Measurements from ENCODE around the gene ALMS1. TPM values are rescaled to one million over a fixed set of nuclear protein-coding genes. Genes with fewer than 3 reads are reported as not detected.
A peak's percentile ranks its signal among the peaks of the same experiment; 100 is the strongest.

Gene ALMS1
- total and polyA plus RNA-seq, 9 of the 15 experiments (the other 6 are each of a cell fraction or from before 2014, with no cell fraction given), result 1.4 to 26.3 (median 13.6) TPM

DNA sequence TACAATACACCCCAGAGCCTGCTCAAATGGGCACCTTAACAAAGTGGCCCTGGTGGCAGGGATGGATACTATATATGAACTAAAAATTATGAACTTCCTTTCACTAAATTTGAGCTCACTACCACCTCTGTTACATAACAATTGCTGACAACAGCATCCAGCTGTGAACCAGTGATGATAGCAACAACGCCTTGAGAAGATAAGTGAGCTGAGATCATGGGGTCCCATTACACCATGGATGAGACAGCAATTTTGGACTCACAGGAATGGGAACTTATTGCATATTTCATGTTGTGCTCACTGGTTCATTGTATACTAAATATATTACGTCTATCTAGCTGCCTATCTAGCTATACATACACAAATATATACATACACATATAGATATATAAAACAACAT lies 16.9 kb upstream of the ALMS1 start (continued):
- TF ChIP-seq, protein P1, sequence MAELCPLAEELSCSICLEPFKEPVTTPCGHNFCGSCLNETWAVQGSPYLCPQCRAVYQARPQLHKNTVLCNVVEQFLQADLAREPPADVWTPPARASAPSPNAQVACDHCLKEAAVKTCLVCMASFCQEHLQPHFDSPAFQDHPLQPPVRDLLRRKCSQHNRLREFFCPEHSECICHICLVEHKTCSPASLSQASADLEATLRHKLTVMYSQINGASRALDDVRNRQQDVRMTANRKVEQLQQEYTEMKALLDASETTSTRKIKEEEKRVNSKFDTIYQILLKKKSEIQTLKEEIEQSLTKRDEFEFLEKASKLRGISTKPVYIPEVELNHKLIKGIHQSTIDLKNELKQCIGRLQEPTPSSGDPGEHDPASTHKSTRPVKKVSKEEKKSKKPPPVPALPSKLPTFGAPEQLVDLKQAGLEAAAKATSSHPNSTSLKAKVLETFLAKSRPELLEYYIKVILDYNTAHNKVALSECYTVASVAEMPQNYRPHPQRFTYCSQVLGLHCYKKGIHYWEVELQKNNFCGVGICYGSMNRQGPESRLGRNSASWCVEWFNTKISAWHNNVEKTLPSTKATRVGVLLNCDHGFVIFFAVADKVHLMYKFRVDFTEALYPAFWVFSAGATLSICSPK (IDR thresholded peaks at IDR 0.05; ENCODE audit: borderline replicate concordance), result no peak
- TF ChIP-seq CTBP1 (IDR thresholded peaks at IDR 0.05; ENCODE audit: borderline replicate concordance) (peak; percentile 54; the same call in 1 of the 2 replicates), C11orf30 (IDR thresholded peaks at IDR 0.05; ENCODE audit: low read depth) (peak; percentile 95), HNRNPH1 (optimal IDR thresholded peaks at IDR 0.05; ENCODE audit: low read depth, low read length) (no peak), RBM39 (optimal IDR thresholded peaks at IDR 0.05; ENCODE audit: low read depth, low read length) (no peak), ATF7 (IDR thresholded peaks at IDR 0.05) (peak; percentile 95), RBFOX2 (IDR thresholded peaks at IDR 0.05; ENCODE audit: low read depth, low read length) (no peak), FOXJ2 (tag; IDR thresholded peaks at IDR 0.05) (peak; percentile 90), CCNT2 (IDR thresholded peaks at IDR 0.05; ENCODE audit: borderline replicate concordance, extremely low read depth, insufficient read length, low read depth, low read length) (no peak), FOXK2 (conservative IDR thresholded peaks at IDR 0.05 in 1 of 2, IDR thresholded peaks at IDR 0.05 in 1 of 2; ENCODE audit: low read depth in 2 of 2) (peak; percentile 67 to 80), MAFF (IDR thresholded peaks at IDR 0.05; ENCODE audit: low read length) (peak; percentile 91), MBD2 (IDR thresholded peaks at IDR 0.05; ENCODE audit: borderline replicate concordance, low read depth) (peak; percentile 52)
- TF ChIP-seq, protein P2, sequence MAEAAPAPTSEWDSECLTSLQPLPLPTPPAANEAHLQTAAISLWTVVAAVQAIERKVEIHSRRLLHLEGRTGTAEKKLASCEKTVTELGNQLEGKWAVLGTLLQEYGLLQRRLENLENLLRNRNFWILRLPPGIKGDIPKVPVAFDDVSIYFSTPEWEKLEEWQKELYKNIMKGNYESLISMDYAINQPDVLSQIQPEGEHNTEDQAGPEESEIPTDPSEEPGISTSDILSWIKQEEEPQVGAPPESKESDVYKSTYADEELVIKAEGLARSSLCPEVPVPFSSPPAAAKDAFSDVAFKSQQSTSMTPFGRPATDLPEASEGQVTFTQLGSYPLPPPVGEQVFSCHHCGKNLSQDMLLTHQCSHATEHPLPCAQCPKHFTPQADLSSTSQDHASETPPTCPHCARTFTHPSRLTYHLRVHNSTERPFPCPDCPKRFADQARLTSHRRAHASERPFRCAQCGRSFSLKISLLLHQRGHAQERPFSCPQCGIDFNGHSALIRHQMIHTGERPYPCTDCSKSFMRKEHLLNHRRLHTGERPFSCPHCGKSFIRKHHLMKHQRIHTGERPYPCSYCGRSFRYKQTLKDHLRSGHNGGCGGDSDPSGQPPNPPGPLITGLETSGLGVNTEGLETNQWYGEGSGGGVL (CRISPR knock-in tag; IDR thresholded peaks at IDR 0.05), result no peak
- TF ChIP-seq, protein P3, sequence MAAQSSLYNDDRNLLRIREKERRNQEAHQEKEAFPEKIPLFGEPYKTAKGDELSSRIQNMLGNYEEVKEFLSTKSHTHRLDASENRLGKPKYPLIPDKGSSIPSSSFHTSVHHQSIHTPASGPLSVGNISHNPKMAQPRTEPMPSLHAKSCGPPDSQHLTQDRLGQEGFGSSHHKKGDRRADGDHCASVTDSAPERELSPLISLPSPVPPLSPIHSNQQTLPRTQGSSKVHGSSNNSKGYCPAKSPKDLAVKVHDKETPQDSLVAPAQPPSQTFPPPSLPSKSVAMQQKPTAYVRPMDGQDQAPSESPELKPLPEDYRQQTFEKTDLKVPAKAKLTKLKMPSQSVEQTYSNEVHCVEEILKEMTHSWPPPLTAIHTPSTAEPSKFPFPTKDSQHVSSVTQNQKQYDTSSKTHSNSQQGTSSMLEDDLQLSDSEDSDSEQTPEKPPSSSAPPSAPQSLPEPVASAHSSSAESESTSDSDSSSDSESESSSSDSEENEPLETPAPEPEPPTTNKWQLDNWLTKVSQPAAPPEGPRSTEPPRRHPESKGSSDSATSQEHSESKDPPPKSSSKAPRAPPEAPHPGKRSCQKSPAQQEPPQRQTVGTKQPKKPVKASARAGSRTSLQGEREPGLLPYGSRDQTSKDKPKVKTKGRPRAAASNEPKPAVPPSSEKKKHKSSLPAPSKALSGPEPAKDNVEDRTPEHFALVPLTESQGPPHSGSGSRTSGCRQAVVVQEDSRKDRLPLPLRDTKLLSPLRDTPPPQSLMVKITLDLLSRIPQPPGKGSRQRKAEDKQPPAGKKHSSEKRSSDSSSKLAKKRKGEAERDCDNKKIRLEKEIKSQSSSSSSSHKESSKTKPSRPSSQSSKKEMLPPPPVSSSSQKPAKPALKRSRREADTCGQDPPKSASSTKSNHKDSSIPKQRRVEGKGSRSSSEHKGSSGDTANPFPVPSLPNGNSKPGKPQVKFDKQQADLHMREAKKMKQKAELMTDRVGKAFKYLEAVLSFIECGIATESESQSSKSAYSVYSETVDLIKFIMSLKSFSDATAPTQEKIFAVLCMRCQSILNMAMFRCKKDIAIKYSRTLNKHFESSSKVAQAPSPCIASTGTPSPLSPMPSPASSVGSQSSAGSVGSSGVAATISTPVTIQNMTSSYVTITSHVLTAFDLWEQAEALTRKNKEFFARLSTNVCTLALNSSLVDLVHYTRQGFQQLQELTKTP (IDR thresholded peaks at IDR 0.05; ENCODE audit: low read depth in 1 of 2, partially characterized antibody in 2 of 2), result no peak
- TF ChIP-seq, protein P4, sequence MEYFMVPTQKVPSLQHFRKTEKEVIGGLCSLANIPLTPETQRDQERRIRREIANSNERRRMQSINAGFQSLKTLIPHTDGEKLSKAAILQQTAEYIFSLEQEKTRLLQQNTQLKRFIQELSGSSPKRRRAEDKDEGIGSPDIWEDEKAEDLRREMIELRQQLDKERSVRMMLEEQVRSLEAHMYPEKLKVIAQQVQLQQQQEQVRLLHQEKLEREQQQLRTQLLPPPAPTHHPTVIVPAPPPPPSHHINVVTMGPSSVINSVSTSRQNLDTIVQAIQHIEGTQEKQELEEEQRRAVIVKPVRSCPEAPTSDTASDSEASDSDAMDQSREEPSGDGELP (CRISPR knock-in tag; IDR thresholded peaks at IDR 0.05; ENCODE audit: borderline replicate concordance), result peak; percentile 78
- TF ChIP-seq, protein P5, sequence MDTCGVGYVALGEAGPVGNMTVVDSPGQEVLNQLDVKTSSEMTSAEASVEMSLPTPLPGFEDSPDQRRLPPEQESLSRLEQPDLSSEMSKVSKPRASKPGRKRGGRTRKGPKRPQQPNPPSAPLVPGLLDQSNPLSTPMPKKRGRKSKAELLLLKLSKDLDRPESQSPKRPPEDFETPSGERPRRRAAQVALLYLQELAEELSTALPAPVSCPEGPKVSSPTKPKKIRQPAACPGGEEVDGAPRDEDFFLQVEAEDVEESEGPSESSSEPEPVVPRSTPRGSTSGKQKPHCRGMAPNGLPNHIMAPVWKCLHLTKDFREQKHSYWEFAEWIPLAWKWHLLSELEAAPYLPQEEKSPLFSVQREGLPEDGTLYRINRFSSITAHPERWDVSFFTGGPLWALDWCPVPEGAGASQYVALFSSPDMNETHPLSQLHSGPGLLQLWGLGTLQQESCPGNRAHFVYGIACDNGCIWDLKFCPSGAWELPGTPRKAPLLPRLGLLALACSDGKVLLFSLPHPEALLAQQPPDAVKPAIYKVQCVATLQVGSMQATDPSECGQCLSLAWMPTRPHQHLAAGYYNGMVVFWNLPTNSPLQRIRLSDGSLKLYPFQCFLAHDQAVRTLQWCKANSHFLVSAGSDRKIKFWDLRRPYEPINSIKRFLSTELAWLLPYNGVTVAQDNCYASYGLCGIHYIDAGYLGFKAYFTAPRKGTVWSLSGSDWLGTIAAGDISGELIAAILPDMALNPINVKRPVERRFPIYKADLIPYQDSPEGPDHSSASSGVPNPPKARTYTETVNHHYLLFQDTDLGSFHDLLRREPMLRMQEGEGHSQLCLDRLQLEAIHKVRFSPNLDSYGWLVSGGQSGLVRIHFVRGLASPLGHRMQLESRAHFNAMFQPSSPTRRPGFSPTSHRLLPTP (IDR thresholded peaks at IDR 0.05; ENCODE audit: borderline replicate concordance, extremely low read depth, insufficient read length), result no peak

Measured in K562 (cell line).